ENCODE data around the gene MPPED1.

MPPED1 gene

DNA sequence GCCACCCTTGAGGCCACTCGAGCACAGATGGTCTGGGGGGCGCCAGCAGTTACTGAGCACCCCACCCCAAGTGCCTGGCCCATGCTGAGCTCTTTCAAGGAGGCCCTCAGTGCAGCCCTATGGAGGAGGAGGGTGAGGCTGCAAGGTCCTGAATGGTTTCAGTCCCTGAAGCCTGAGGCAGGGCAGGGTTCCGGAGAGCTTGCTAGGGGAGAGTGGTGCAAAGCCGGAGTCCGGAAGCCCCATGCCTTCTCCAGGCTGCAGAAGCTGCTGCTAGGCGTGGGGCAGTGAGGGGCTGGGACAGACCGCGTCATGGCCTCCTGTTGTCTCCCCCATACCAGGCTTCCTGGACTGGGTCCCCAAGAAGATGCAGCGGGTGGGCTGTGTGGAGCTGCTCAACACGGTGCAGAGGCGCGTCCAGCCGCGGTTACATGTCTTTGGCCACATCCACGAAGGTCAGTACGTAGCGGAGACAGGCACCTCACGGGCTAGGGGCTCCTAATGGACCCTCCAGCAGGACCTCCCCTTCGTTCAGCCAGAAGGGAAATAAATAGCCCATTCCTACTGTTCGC, 90.6 kb downstream of the MPPED1 start:
- DNase-seq: no peak

DNA sequence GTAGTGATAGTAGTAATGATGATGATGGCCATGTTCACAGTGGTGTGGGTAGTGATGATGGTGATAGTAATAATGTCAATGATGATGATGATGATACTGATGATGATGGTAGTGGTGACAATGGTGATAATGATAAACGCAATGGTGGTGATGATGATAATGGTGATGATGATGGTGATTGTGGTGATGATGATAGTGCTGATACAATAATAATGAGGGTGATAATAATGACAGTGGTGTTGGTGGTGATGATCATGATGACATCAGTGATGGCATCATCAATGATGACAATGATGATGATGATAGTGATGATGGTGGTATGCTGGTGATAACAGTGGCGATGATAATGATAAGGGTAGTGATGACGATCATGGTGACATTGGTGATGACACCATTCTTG, 92.3 kb downstream of the MPPED1 start:
- no peak for DNase-seq

DNA sequence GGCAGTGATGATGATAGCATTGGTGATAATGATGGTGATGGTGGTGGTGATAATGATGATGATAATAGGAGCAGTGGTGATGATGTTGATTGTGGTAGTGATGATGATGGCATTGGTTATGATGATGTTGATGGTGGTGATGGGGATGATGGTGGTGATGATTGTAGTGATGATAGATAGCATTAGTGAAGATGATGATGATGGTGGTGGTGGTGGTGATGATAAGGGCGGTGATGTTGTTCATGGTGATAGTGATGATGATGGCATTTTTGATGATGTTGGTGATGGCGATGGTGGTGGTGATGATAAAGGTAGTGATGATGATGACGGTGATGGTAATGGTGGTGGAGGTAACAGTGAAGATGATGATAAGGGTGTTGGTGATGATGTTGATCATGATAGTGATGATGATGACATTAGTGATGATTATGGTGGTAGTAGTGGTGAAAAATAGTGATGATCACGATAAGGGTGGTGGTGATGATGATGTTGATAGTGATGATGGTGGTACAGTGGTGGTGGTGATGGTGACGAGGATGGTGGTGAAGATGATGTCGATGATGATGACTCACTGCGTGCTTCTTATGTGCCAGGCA, 93.0 kb downstream of the MPPED1 start:
- no peak for DNase-seq

DNA sequence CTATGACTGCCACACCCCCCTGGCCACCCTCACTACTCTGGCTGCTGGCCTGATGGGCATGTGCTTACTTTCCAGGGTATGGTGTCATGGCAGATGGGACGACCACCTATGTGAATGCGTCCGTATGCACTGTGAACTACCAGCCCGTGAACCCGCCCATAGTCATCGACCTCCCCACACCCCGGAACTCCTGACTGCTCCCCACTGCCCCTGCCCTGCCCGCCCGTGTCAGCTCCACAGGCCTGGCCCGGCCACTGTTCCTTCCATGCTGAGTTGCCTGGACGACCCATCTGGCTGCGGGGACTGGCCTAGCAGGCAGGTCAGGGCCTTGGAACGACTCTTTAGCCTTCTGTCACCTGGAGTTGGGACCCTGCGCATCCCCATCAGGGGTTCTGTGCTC, 93.6 kb downstream of the MPPED1 start:
- no peak for DNase-seq

DNA sequence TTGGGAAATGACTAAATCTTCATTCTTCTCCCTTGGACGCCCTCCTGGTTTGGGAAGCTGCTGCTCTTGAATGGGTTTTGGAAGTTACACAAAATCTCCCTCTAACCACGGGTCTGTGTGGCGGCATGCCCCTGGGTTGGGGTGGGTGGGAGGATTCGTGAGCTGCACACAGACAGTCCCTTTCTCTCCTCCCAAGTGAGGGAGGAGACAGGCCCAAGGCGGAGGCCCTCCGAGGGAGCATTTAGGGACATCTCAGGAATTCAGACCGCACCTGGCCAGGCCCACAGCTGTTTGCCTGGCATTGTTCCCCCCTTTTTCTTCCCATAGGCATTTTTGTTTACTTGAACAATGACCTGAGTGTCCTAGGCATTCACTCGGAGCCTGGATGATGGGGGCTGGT, 94.1 kb downstream of the MPPED1 start:
- DNase-seq: no peak

DNA sequence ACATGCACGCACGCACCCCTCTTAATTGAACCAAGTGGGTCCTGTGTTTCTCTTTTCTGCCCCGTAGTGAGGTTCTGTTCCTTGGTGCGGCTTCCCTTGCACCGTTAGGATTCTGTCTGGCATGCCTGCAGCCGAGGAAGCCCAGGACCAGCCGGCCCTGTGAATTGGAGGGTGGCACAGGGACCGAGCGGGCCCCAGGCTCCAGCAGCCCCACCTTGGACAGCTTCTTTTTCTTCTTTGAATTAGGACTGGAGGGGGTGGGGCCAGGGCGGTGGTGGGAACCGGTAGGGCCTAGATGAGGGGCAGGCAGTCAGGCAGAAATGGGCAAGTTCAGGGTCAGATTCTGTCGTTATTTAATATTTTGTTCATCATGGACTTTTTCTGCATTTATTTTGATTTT, 94.7 kb downstream of the MPPED1 start:
- DNase-seq: no peak

DNA sequence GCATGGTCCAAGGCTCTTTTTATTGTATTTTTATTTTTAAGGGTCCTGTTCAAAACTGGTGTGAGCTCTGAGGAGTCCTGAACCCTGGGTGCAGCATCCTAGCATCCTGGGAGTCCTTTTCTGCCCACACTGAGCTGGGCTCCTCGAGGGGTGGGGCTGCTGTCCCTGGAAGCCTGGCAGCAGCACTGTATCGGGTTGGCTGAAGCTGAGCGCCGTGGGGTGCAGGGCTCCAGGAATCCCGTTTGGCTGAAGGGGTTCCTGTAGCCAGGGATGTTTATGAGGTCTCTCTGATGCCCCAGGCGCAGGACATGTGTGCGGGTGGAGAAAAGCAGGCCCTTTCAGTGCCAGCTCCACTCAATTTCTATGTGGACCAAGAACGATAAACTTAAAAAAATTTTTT, 95.4 kb downstream of the MPPED1 start:
- no peak for DNase-seq

DNA sequence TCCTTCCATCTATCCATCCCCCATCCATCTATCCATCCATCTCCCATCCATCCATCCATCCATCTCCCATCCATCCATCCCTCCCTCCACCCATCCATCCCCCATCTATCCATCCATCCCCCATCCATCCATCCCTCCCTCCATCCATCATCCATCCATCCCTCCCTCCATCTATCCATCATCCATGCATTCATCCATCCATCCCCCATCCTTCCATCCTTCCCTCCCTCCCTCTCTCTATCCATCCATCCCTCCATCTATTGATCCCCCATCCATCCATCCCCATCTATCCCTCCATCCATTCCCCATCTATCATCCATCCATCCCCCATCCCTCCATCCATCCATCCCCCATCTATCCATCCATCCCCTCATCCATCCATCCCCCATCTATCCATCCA, 96.7 kb downstream of the MPPED1 start:
- no peak for DNase-seq

DNA sequence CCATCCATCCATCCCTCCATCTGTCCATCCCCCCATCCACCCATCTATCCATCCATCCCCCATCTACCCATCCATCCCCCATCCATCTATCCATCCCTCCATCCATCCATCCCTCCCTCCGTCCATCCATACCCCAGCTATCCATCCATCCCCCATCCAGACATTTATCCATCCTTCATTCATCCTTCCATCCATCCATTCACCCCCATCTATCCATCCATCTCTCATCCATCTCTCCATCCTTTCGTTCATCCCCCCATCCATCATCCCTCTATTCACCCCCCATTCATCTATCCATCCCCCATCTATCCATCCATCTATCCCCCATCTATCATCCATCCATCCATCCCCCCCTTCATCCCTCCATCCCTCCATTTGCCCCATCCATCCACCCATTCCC, 97.5 kb downstream of the MPPED1 start:
- no peak for DNase-seq

DNA sequence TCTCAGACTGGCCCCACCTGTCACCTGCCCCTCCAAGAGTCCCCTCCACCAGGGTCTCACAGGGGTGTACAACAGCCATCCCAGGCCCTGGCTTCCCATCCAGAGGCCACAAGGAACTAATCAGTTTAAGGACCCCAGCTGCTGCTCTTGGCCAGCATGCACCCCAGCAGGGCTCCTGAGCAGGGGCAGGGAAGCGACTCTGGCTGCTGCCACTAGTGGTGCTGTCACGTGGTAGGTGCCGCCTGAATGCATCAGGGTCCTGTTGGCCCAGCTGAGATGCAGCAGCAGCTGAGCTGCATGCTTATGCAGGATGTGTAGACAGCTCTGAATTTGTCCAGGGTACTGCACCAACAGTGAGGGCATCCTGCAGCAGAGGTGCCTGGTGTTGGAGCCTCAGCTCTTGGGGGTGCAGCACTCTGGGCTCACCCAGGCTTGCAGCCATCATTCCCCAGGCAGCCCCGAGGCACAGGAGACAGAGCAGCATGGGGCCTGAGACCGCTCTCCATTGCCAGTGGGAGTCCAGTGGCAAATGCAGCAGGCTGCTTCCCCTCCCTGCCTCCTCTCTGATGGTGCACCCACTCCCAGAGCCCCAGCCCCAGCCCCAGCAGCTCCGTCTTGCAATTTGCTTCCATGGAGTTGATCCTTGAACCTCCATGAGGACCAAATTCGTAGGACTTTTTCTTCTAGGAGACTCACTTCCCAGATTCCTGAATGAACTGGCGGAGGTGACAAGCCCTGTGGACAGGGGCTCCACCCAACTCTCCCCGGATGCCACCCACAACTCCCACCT, 98.7 kb downstream of the MPPED1 start:
- no peak for DNase-seq

DNA sequence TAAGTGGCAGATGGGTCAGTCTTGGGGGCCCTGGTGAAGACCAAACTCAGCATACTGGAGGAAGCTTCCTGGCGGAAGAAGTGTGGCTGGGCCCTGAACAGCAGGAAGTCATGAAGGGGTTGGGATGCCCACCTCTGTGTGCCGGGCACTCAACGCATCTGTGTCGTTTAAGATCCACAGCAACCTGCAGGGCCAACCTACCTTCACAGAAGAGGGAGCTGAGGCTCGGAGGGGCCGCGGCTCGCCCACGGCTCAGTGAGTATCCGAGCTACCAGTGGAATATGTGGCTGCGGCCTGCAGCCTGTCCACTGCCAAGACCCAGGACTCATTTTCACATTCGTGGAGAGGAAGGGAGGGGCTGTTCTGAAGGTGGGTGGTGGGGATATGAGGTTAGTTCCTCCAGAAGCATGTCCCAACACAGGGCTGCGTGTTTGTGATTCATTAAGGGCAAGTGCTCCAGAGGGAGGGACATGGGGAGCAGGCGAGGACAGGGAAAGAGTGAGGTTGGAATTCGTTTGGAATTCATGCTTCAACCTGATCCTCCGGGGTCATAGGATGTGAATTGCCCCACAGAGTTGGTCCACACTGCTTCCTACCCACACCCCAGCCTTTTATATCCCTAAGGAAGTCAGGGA, 99.6 kb downstream of the MPPED1 start:
- DNase-seq: no peak

DNA sequence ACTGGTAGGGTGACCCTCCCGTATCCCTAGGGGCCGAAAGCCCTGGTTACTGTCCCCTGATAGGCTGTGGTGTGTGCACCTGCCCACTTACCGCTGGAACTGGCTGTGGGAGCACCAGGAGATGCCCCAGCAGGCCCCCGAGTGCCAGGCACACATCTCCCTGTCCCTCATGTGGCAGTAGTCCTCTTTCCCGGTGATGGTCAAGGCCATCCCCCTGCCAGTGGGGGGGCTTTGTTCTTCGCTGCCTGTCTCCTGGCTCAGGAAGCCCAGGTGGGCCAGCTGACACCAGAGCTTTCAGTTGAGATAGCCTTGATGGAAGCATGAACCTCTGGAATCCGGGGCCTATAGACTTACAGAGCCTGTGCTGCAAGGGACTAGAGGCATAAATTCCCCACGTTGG, 100.5 kb downstream of the MPPED1 start:
- DNase-seq: no peak

DNA sequence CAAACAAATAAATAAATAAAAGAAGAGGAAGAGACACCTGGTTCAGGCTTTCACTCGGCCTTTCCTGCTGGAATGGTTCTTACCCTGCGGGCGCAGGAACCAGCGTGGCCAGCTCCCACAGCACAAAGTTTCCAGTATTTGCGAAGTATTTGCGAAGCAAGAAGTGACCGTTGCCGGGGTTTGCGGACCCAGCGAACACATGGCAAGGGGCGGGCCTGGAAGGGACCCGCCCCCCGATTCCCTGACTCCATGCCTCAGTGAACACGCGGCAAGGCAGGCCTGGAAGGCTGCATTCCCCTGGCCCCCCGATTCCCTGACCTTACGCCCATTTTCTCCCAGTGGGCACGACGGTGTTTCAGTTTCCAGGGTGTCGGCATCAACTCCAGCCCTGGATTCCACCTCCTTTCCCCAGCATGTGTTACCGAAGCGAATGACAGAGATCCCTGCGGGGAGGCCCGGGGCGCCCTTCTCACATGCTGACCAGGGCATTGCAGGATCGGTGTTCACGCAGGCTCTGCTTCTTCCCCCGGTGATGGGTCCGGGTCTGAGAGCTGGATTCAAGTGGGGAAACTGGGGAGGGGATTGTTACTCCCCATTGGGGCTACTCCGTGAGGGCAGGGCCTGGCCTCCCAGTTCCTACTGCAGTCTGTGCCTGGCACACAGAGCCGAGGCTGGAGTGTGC, 102.8 kb downstream of the MPPED1 start:
- no peak for DNase-seq

DNA sequence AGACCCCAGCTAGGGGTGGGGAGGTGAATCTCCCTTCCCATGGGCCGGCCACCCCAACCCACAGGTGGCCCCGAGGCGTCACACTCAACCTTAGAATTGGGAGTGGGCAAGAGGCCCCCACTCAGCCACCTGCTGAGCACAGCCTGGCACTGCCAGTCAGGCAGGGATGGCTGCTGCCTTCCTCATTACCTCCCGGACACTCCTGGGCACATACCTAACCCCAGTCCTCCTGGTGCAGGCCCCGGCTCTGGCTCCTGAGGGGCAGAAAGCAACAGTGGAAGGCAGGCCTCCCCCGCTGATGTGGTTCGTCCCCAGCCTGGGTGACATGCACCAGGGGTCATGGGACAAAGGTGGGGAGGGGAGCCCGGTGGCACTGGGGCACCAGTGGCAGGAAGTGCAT, 103.6 kb downstream of the MPPED1 start:
- DNase-seq: no peak

DNA sequence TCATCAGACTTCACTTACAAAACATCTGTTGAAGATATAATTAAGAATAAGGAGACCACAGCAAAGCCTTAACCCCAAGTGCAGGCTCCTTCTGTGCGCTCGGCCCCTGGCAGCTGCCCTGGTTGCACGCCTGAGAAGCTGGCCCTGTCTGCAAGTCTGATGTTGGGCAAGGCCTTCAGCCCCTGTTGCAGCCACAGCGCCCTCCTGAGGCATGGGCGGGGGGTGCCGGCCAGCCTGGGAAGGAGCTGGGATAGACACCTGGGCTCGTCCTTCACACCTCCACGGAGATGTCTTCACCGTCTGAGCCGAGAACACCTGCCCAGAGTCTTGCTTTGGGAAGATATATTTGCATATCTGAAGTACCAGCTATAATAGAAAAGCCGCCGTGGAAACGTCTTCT, 104.1 kb downstream of the MPPED1 start:
- DNase-seq: no peak

DNA sequence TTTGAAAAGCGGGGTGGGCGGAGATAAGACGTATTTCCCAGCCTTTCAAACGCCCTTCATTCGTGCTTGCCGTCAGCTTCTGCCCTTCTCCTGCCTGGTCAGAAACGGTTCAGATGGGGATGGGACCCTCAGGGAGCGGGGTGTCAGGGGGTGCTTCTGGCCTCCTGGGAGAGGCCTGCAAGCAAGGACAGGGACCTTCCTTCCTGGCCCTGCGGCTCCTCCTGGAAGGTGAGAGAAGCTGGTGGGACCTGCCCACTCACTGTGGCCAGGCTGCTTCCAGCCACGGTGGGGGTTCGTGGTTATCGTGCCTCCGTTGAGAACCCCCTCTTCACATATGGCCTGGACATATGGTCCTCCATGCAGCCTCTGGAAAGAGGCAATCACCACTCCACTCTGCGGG, 104.6 kb downstream of the MPPED1 start:
- no peak for DNase-seq

DNA sequence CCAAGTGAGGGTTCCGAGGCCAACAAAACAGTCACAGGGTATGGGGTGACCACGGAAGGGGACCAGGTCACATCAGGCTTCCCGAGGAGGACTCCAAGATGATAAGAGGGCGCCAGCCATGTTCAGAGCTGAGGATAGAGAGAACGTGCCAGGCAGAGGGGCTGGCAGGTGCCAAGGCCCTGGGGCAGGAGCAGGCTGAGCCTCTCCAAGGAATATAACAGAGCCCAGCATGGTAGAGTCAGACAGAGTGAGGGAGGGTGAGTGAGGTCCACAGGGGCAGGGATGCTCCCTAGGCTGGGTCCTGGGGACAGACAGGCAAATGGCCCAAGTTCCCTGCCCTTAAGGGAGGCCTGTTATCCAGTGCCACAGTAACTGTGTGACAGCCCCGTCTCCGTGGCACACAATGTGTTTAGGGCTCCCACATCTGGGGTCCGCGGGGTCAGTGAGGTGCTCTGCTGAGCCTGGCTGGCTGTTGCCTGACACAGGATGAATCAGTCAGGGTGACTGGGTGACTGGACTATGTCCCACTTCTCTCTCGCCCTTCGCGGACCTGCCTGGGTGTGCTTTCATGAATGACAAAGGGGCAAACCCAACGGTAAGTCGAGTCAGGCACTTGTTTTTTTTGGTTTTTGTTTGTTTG, 105.3 kb downstream of the MPPED1 start:
- no peak for DNase-seq

DNA sequence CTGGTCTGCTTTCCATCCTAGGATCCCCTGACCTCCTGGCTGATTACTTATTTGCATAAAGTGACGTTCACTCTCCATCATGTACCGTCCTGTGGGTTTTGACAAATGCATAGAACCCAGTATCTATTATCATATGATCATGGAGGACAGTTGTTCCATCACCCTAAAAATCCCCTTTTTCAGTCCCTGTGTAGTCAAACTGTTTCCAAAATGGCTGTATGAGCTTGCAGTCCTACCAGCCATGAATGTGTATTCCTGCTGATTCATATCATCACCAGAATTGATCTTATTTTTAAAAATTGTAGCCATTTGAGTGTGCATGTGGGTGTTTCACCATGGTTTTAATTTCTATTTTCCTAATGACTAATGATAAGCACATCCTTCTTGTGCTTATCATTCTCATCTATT, 108.8 kb downstream of the MPPED1 start:
- DNase-seq: no peak

DNA sequence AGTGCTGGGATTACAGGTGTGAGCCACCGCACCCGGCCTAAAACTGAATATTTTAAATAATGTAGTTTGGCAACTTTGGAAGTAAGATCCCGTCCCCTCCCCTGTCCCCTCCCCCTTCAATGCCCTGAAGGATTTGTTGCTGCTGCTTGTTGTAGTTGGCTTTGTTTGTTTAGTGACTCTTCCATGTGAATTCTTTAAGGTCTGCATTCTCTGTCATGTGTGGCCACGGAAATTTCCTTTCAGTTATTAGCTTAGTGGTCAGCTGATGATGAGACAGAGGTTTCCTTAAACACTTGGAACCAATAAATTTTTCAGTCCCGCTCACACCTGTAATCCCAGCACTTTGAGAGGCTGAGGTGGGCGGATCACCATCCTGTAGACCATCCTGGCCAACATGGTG, 109.9 kb downstream of the MPPED1 start:
- no peak for DNase-seq

DNA sequence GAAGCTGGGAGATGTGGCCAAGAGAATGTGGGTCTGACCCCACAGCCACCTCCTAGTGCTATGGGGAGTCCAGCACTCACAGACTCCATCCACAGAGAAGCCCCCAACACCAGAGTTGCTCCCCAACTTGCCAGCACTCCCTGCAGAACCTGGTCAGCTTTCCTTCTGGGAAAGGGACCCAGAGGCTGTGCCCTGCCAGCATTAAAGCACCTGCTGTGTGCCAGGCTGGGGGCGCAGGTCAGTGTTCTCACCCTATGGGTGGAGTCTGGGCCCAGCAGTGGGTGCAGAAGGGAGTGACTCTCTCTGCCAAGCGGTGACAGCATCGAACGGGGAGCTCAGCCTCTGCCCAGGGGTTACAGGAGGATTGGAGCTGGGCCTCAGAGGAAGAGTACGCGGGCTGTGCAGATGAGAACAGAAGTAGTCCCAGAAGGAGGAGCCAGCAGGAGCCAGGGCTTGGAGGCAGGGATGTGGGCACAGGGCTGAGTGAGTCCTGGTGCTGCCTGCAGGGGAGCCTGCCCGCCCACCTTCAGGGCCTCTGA, 114.4 kb downstream of the MPPED1 start:
- no peak for DNase-seq

DNA sequence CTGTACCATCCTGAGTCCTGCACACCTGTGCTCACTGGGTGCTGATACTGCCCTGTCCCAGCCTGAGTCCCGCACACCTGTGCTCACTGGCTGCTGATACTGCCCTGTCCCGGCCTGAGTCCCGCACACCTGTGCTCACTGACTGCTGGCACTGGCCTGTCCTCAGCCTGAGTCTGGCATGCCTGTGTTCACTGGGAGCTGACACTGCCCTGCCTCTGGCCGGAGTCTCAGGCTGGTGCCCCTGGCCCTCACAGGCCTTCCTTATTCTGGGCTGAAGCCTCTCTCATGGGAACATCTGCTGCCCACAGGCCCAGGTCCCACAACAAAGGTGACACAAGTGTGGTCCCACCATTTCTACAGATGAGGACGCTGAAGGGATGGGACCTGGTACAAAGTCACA, 115.1 kb downstream of the MPPED1 start:
- no peak for DNase-seq

DNA sequence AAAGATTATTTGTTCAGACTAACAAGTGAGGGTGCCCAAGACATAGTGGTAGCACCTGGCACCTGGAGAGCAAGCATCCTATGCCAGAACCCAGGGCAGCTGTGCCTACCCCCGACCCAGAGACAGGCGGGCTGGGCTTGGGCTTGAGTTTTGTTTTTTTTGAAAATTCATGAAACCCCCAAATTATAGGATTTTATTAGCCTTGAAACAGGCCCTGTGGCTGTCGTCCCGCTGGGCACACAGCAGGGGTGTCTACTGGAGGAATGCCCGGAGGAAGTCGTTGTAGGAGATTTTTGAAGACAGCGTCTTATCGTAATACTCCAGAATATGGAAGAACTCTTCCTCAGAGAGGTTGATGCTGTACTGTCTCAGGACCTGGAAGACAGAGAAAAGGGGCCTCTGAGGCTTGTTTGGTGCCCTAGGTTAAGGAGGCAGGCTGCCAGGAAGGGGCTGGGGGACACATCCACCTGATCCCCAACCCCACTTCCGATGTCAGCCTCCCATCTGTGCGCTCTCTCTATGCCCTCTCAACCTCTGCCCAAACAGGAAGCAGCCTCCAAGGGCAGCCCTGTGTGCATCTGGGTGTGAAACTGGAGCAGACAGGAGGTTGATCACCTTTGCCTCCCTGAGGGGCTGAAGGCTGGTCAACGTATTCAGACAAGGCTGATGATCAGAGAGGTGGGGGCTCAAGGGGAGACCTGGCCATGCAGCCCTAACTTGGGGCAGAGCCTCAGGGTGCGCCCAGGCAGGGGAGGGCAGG, 117.0 kb downstream of the MPPED1 start:
- no peak for DNase-seq

Measured in inflammatory macrophage (primary cell).